Mammary epithelial cell (primary cell): Measurements from ENCODE around the gene COL12A1.

Source experiments
- CTCF ChIP-seq, 2 donors: IDR thresholded peaks in 1 of 2; conservative IDR thresholded peaks in 1 of 2; 2 replicates each; pipeline ENCODE4 v1.5.1; 2011 to 2012; ENCODE audit warnings: inconsistent platforms in 2 of 2, low read length in 2 of 2, mild to moderate bottlenecking in 2 of 2, control low read depth in 1 of 2, low read depth in 1 of 2; ENCODE audit not compliant: insufficient read depth in 1 of 2; ENCODE audit errors: extremely low read depth in 1 of 2
- EZH2 ChIP-seq: IDR thresholded peaks from 2 replicates; pipeline ENCODE4 v1.6.1; 2012; ENCODE audit warnings: low read length, inconsistent platforms, borderline replicate concordance

DNA sequence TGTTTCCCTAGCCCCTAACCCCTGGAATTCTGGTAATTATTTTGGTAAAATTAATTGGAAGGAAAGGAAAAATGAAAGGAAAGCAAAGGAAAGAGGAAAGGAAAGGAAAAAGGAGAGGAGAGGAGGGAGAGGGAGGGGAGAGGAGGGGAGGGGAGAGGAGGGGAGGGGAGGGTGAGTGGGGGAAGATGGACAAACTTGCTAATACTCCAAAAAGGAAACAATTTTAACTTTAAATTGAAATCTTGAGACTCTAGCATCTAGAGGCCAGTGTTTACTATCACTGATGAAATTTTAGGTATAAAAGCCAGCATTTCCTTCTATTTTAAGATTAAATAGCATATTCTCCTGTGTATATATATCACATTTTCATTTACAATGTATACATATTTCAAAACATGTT lies 156.5 kb downstream of the COL12A1 start:
- TF ChIP-seq CTCF (conservative IDR thresholded peaks at IDR 0.05 in 1 of 2, IDR thresholded peaks at IDR 0.05 in 1 of 2; ENCODE audit: extremely low read depth in 1 of 2, insufficient read depth in 1 of 2, low read depth in 1 of 2, low read length in 2 of 2): no peak
- no peak for TF ChIP-seq EZH2
